Measurements from ENCODE around the gene PKHD1. TPM values are rescaled to one million over a fixed set of nuclear protein-coding genes. Genes with fewer than 3 reads are reported as not detected.

The PKHD1 gene
- total RNA-seq, 1 experiment from 2014 or later = 0.40 TPM

DNA sequence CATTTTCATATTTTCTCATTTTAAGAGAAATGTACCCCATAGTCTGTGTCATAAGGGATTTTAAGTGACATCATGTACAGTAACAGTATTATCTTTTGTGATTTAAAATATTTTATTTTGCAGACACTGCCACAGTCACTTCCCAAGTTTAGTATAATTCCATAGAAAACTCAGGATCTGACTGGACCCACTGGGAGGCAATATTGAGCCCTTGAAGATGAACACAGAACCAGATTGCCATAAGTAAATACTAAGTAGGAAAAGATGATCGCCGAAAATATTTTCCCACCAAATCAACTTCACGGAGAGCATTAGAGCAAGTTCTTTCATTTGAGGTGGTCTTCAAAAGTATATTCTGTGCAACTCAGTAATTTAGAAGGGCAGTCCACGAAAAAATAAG lies 17.6 kb upstream of the PKHD1 start:
- intact Hi-C loops (cut with micrococcal nuclease) = no loop called here
- ATAC-seq (no peak), DNase-seq (peak; percentile 44)
- Histone ChIP-seq H3K27me3 (ENCODE audit: low read length) (peaks cover 15% of the 10 kb centered on the region), H3K9me2 (replicated peaks; ENCODE audit: low read length) (no peaks in the 10 kb centered on the region), H4K20me1 (ENCODE audit: low read length) (no peaks in the 10 kb centered on the region), H3F3A (ENCODE audit: low read length, unreplicated experiment) (no peaks in the 10 kb centered on the region), H3K36me3 (ENCODE audit: low read depth, low read length) (no peaks in the 10 kb centered on the region), H3K79me2 (ENCODE audit: low read length) (no peaks in the 10 kb centered on the region), H3K4me1 (ENCODE audit: insufficient read depth, low read length) (no peaks in the 10 kb centered on the region; the same call in 1 of the 2 replicates), H3K4me2 (ENCODE audit: low read length) (peak overlapping the region; percentile 50), H2AFZ (ENCODE audit: low read length) (peak overlapping the region; percentile 12; the same call in 1 of the 2 replicates), H3K4me3 (ENCODE audit: low read length) (no peak overlapping the region), H3K9ac (ENCODE audit: low read length) (no peak overlapping the region), H3K9me3 (ENCODE audit: low read length) (no peaks in the 10 kb centered on the region), H3K27ac (ENCODE audit: low read length) (no peak overlapping the region)
- POLR2A ChIA-PET (ENCODE audit: unreplicated experiment) = no interaction called here
- no TSS peak for BruUV-seq (replicated peaks)
- CTCF ChIA-PET = no interaction called here
- TF ChIP-seq EZH2 (IDR thresholded peaks at IDR 0.05; ENCODE audit: low read length, unreplicated experiment) = no peak
- TF ChIP-seq, protein P1, sequence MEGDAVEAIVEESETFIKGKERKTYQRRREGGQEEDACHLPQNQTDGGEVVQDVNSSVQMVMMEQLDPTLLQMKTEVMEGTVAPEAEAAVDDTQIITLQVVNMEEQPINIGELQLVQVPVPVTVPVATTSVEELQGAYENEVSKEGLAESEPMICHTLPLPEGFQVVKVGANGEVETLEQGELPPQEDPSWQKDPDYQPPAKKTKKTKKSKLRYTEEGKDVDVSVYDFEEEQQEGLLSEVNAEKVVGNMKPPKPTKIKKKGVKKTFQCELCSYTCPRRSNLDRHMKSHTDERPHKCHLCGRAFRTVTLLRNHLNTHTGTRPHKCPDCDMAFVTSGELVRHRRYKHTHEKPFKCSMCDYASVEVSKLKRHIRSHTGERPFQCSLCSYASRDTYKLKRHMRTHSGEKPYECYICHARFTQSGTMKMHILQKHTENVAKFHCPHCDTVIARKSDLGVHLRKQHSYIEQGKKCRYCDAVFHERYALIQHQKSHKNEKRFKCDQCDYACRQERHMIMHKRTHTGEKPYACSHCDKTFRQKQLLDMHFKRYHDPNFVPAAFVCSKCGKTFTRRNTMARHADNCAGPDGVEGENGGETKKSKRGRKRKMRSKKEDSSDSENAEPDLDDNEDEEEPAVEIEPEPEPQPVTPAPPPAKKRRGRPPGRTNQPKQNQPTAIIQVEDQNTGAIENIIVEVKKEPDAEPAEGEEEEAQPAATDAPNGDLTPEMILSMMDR (conservative IDR thresholded peaks at IDR 0.05; ENCODE audit: low read depth, low read length) = peak; percentile 53
- TF ChIP-seq EZH2phosphoT487 (IDR thresholded peaks at IDR 0.05; ENCODE audit: borderline replicate concordance, low read length) = no peak

DNA sequence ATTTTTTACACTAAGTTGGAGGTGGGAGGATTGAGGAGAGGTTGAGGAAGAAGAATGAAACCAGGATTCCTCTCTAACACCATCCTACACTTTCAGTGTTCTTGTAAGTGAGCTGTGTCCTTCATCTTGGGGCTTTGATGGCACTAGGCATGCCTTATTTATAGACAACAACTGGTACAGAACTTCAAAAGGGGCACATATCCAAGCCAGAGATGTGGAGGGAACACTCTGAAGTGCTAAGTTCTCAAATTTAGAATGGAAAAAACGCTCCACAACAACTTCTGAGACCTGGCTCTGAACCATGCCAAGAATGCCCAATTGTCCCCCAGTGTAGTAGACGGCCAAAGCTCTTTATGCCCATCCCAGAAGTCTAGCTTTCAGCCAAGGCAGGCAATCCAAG lies 16.2 kb upstream of the PKHD1 start:
- no TSS peak for BruUV-seq (replicated peaks)
- intact Hi-C loops (cut with micrococcal nuclease) = no loop called here
- no peaks in the 10 kb centered on the region for H3K79me2 ChIP-seq (ENCODE audit: low read length)

DNA sequence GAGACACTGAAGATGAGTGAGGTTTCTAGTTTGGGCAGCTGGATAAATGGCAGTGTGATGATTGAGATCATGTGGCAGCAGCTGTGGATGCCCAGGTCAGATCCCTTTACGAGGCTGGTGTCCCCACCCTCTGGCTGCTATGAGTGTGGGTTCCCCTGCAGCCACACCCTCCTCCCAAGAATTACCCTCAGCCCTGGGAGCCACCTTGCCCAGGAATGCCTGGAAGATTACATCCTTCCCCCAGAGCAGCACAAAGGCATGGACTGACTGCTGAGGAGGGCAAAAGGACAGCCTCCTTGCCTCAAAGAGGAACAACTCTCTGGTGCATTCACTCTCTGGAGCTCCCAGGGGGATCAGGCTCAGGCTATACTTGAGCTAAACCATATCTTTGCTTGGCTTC lies 15.0 kb upstream of the PKHD1 start:
- no peak overlapping the region for H2AFZ ChIP-seq (ENCODE audit: low read length)
- no peaks in the 10 kb centered on the region for H3K36me3 ChIP-seq (ENCODE audit: low read depth, low read length)
- H3K27ac ChIP-seq (ENCODE audit: low read length) = no peak overlapping the region
- no peak overlapping the region for H3K4me2 ChIP-seq (ENCODE audit: low read length)
- intact Hi-C loops (cut with micrococcal nuclease) = no loop called here
- H3K9me2 ChIP-seq (replicated peaks; ENCODE audit: low read length) = no peaks in the 10 kb centered on the region
- no peaks in the 10 kb centered on the region for H3K9me3 ChIP-seq (ENCODE audit: low read length)
- BruUV-seq (replicated peaks) = no TSS peak
- H4K20me1 ChIP-seq (ENCODE audit: low read length) = no peaks in the 10 kb centered on the region
- TF ChIP-seq EZH2phosphoT487 (IDR thresholded peaks at IDR 0.05; ENCODE audit: borderline replicate concordance, low read length) (no peak), EZH2 (IDR thresholded peaks at IDR 0.05; ENCODE audit: low read length, unreplicated experiment) (no peak)
- TF ChIP-seq, protein P1 (conservative IDR thresholded peaks at IDR 0.05; ENCODE audit: low read depth, low read length) = no peak
- ChIA-PET CTCF (no interaction called here), POLR2A (ENCODE audit: unreplicated experiment) (no interaction called here)
- no peak for DNase-seq
- H3K9ac ChIP-seq (ENCODE audit: low read length) = no peak overlapping the region
- H3K4me3 ChIP-seq (ENCODE audit: low read length) = no peak overlapping the region
- H3F3A ChIP-seq (ENCODE audit: low read length, unreplicated experiment) = no peaks in the 10 kb centered on the region
- peaks cover 26% of the 10 kb centered on the region for H3K27me3 ChIP-seq (ENCODE audit: low read length)
- H3K4me1 ChIP-seq (ENCODE audit: insufficient read depth, low read length) = no peaks in the 10 kb centered on the region
- ATAC-seq = no peak
- H3K79me2 ChIP-seq (ENCODE audit: low read length) = no peaks in the 10 kb centered on the region

More for the DNA sequence above, 16.2 kb upstream of the PKHD1 start:
- Histone ChIP-seq H3K9me2 (replicated peaks; ENCODE audit: low read length) (no peaks in the 10 kb centered on the region), H3K9me3 (ENCODE audit: low read length) (no peaks in the 10 kb centered on the region), H2AFZ (ENCODE audit: low read length) (no peak overlapping the region), H3K27me3 (ENCODE audit: low read length) (peaks cover 26% of the 10 kb centered on the region), H3K4me3 (ENCODE audit: low read length) (no peak overlapping the region), H3K4me1 (ENCODE audit: insufficient read depth, low read length) (no peaks in the 10 kb centered on the region), H3K27ac (ENCODE audit: low read length) (no peak overlapping the region), H3K9ac (ENCODE audit: low read length) (no peak overlapping the region), H3F3A (ENCODE audit: low read length, unreplicated experiment) (no peaks in the 10 kb centered on the region), H3K4me2 (ENCODE audit: low read length) (no peak overlapping the region), H4K20me1 (ENCODE audit: low read length) (no peaks in the 10 kb centered on the region), H3K36me3 (ENCODE audit: low read depth, low read length) (no peaks in the 10 kb centered on the region)
- ChIA-PET CTCF (no interaction called here), POLR2A (ENCODE audit: unreplicated experiment) (no interaction called here)
- DNase-seq (no peak), ATAC-seq (no peak)
- no peak for TF ChIP-seq EZH2 (IDR thresholded peaks at IDR 0.05; ENCODE audit: low read length, unreplicated experiment)
- TF ChIP-seq, protein P1 (conservative IDR thresholded peaks at IDR 0.05; ENCODE audit: low read depth, low read length) = no peak
- no peak for TF ChIP-seq EZH2phosphoT487 (IDR thresholded peaks at IDR 0.05; ENCODE audit: borderline replicate concordance, low read length)
